OCI-LY7 (cell line): ENCODE measurements around the gene MVB12B.

Experiments
- EZH2phosphoT487 ChIP-seq: fragments of 200-600 bp; sonication (generic); IDR thresholded peaks from 2 replicates; pipeline ENCODE4 v1.6.1; 2018; ENCODE audit warnings: low read depth, borderline replicate concordance, mild to moderate bottlenecking, mixed run types, antibody characterized with exemption, low read length, moderate library complexity, mixed read lengths
- TF ChIP-seq, protein P1 (sequence below): fragments of 200-600 bp; sonication (generic); conservative IDR thresholded peaks from 2 replicates; pipeline ENCODE4 v1.5.1; 2014; ENCODE audit warnings: mild to moderate bottlenecking, antibody characterized with exemption, low read length, moderate library complexity, mixed read lengths

- TF ChIP-seq, protein P1, sequence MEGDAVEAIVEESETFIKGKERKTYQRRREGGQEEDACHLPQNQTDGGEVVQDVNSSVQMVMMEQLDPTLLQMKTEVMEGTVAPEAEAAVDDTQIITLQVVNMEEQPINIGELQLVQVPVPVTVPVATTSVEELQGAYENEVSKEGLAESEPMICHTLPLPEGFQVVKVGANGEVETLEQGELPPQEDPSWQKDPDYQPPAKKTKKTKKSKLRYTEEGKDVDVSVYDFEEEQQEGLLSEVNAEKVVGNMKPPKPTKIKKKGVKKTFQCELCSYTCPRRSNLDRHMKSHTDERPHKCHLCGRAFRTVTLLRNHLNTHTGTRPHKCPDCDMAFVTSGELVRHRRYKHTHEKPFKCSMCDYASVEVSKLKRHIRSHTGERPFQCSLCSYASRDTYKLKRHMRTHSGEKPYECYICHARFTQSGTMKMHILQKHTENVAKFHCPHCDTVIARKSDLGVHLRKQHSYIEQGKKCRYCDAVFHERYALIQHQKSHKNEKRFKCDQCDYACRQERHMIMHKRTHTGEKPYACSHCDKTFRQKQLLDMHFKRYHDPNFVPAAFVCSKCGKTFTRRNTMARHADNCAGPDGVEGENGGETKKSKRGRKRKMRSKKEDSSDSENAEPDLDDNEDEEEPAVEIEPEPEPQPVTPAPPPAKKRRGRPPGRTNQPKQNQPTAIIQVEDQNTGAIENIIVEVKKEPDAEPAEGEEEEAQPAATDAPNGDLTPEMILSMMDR: no peak
- no peak for TF ChIP-seq EZH2phosphoT487
Observed at GRCh38 chr9:126532489-126532888, 205.9 kb downstream of the MVB12B start.
